MCF 10A (cell line): ENCODE results near the gene PTPRN2. TPM values are rescaled to one million over a fixed set of nuclear protein-coding genes. Genes with fewer than 3 reads are reported as not detected.

Experiments
- BruUV-seq: library from RNA; stranded (reverse); fragments of 400-500 nt; replicated peaks from 2 replicates; lab custom pipeline; 2021; lab: Mats Ljungman, UMichigan
- CTCF ChIA-PET: fragments of 300-600 bp; sonication (Branson Sonifier 250); formaldehyde crosslinking; extraction: SDS; loops from one replicate; lab custom pipeline; 2021; ENCODE audit warnings: antibody characterized with exemption, inconsistent platforms; lab: Yijun Ruan, JAX
- POLR2A ChIA-PET: fragments of 300-600, 350-650 bp; sonication (Branson Sonifier 250); formaldehyde crosslinking; extraction: SDS; loops from one replicate; lab custom pipeline; 2020; ENCODE audit warnings: antibody characterized with exemption, inconsistent platforms; lab: Yijun Ruan, JAX
- DNase-seq: peaks from one replicate; pipeline ENCODE4 v3.0.0-alpha.2; 2018; ENCODE audit not compliant: unreplicated experiment
- H3K27ac Mint-ChIP-seq: one replicate; pipeline ENCODE4 v1.8.0; 2022; ENCODE audit warnings: mild to moderate bottlenecking, low read depth, mixed read lengths; ENCODE audit not compliant: unreplicated experiment
- H3K27me3 Mint-ChIP-seq: one replicate; pipeline ENCODE4 v1.8.0; 2022; ENCODE audit warnings: mixed read lengths; ENCODE audit not compliant: insufficient read depth, unreplicated experiment
- H3K36me3 Mint-ChIP-seq: one replicate; pipeline ENCODE4 v1.8.0; 2022; ENCODE audit warnings: mild to moderate bottlenecking, moderate library complexity, mixed read lengths; ENCODE audit not compliant: insufficient read depth, unreplicated experiment
- H3K4me1 Mint-ChIP-seq: one replicate; pipeline ENCODE4 v1.8.0; 2022; ENCODE audit warnings: mixed read lengths; ENCODE audit not compliant: insufficient read depth, unreplicated experiment
- H3K4me3 Mint-ChIP-seq: one replicate; pipeline ENCODE4 v1.8.0; 2022; ENCODE audit warnings: mild to moderate bottlenecking, moderate library complexity, mixed read lengths; ENCODE audit not compliant: unreplicated experiment
- H3K9me3 Mint-ChIP-seq: one replicate; pipeline ENCODE4 v1.8.0; 2022; ENCODE audit warnings: mixed read lengths; ENCODE audit not compliant: unreplicated experiment
- CTCF ChIP-seq: fragments of 200-600 bp; IDR thresholded peaks from one replicate; pipeline ENCODE4 v1.8.0; 2022; ENCODE audit warnings: antibody characterized with exemption, mild to moderate bottlenecking; ENCODE audit not compliant: unreplicated experiment
- intact Hi-C: fragments of 100-400 bp; cut with micrococcal nuclease; formaldehyde crosslinking; loops from 2 replicates; pipeline ENCODE4 v1.14.1; 2022
- total RNA-seq: library from RNA; stranded (reverse); gene quantifications from 2 replicates; pipeline ENCODE4 v1.2.3, GENCODE V29; 2022

Gene PTPRN2
- total RNA-seq, 1 experiment from 2014 or later: 4.5 TPM

- H3K27me3 Mint-ChIP-seq: peaks cover 9% of the 10 kb centered on the region
- H3K4me1 Mint-ChIP-seq: no peaks in the 10 kb centered on the region
- CTCF ChIA-PET: no interaction called here
- no TSS peak for BruUV-seq
- H3K9me3 Mint-ChIP-seq: no peaks in the 10 kb centered on the region
- H3K36me3 Mint-ChIP-seq: no peaks in the 10 kb centered on the region
- DNase-seq: no peak
- TF ChIP-seq CTCF: no peak
- intact Hi-C loops: no loop called here
- POLR2A ChIA-PET: interaction anchor here (1.2 kb wide), 1 partner anchor 11 kb away, joined by 3 read pairs; no protein-coding TSS in a partner anchor
- H3K27ac Mint-ChIP-seq: no peak overlapping the region
- no peak overlapping the region for H3K4me3 Mint-ChIP-seq
Measured at GRCh38 chr7:157623556-157623955, 964.1 kb downstream of the PTPRN2 start.

GRCh38 chr7:157622408-157623205, 965.0 kb downstream of the PTPRN2 start:
- ChIA-PET POLR2A (interaction anchor here (1.2 kb wide), 1 partner anchor 10 kb away, joined by 3 read pairs; no protein-coding TSS in a partner anchor), CTCF (no interaction called here)
- H3K9me3 Mint-ChIP-seq: peaks cover 7% of the 10 kb centered on the region
- H3K4me1 Mint-ChIP-seq: no peaks in the 10 kb centered on the region
- no peaks in the 10 kb centered on the region for H3K27me3 Mint-ChIP-seq
- H3K36me3 Mint-ChIP-seq: no peaks in the 10 kb centered on the region
- no peak overlapping the region for H3K4me3 Mint-ChIP-seq
- no peak for TF ChIP-seq CTCF
- no peak for DNase-seq
- no TSS peak for BruUV-seq
- no peak overlapping the region for H3K27ac Mint-ChIP-seq
- intact Hi-C loops: no loop called here

- intact Hi-C loops: no loop called here
- ChIA-PET CTCF (no interaction called here), POLR2A (no interaction called here)
- no peak for TF ChIP-seq CTCF
- Mint-ChIP-seq H3K36me3 (no peaks in the 10 kb centered on the region), H3K4me3 (no peak overlapping the region), H3K27me3 (no peaks in the 10 kb centered on the region), H3K27ac (no peak overlapping the region), H3K4me1 (no peaks in the 10 kb centered on the region), H3K9me3 (peaks cover 11% of the 10 kb centered on the region)
- DNase-seq: no peak
- BruUV-seq: no TSS peak
Measured at GRCh38 chr7:157622000-157622399, 965.6 kb downstream of the PTPRN2 start.

- Mint-ChIP-seq H3K27ac (no peak overlapping the region), H3K9me3 (peaks cover 11% of the 10 kb centered on the region), H3K4me1 (no peaks in the 10 kb centered on the region), H3K36me3 (no peaks in the 10 kb centered on the region), H3K27me3 (no peaks in the 10 kb centered on the region), H3K4me3 (no peak overlapping the region)
- no TSS peak for BruUV-seq
- intact Hi-C loops: no loop called here
- DNase-seq: no peak
- ChIA-PET POLR2A (no interaction called here), CTCF (no interaction called here)
- no peak for TF ChIP-seq CTCF
Measured at GRCh38 chr7:157621131-157621681, 966.4 kb downstream of the PTPRN2 start.
